ENCODE data around the gene SLC25A29.

Gene SLC25A29

DNA sequence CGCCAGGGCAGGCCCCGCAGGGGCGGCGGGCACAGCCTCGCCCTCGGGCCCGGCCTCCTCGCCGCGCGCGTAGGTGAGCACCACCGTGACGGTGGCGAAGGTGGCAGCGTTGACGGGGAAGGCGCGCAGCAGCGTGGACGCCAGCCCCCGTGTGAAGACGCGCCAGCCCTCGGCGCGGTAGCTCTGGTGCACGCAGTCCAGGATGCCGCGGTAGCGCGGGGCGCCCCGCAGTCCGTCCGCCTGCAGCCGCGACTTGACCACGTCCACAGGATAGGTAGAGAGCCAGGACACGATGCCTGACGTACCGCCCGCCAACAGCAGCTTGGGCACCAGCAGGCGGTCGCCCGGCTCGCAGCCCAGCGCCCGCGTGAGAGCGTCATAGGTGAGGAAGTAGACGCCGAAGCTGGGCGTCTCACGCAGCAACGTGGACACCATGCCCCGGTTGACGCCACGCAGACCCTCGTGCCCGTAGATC lies 13.9 kb downstream of the SLC25A29 start (continued):
- TF ChIP-seq REPIN1 (tag by site-specific recombination; IDR thresholded peaks at IDR 0.05; ENCODE audit: low read depth), result no peak
- no peak for TF ChIP-seq YY1 (tag by site-specific recombination; IDR thresholded peaks at IDR 0.05)
- no peak for TF ChIP-seq ZFP37 (tag by site-specific recombination; IDR thresholded peaks at IDR 0.05)
- TF ChIP-seq, protein P1, sequence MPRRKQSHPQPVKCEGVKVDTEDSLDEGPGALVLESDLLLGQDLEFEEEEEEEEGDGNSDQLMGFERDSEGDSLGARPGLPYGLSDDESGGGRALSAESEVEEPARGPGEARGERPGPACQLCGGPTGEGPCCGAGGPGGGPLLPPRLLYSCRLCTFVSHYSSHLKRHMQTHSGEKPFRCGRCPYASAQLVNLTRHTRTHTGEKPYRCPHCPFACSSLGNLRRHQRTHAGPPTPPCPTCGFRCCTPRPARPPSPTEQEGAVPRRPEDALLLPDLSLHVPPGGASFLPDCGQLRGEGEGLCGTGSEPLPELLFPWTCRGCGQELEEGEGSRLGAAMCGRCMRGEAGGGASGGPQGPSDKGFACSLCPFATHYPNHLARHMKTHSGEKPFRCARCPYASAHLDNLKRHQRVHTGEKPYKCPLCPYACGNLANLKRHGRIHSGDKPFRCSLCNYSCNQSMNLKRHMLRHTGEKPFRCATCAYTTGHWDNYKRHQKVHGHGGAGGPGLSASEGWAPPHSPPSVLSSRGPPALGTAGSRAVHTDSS (tag by site-specific recombination; IDR thresholded peaks at IDR 0.05), result no peak
- TF ChIP-seq ZNF830 (tag by site-specific recombination; IDR thresholded peaks at IDR 0.05; ENCODE audit: low read depth), result no peak
- no peak for TF ChIP-seq ZNF239 (tag by site-specific recombination; IDR thresholded peaks at IDR 0.05)

- ChIA-PET CTCF (interaction anchor here (0.7 kb wide), 1 partner anchor 11 kb away, joined by 5 read pairs; no protein-coding TSS in a partner anchor), POLR2A (no interaction called here)
- H3K9me3 ChIP-seq (ENCODE audit: control insufficient read depth, insufficient read depth, low read depth, low read length), result no peaks in the 10 kb centered on the region
- H3K36me3 ChIP-seq (ENCODE audit: control insufficient read depth in 2 of 2, insufficient read depth in 1 of 2, low read length in 2 of 2), result peaks cover 0 to 24% of the 10 kb centered on the region in 2 experiments; a peak in 2 of 3 replicates
- H3K4me3 ChIP-seq (ENCODE audit: low read depth, low read length), result no peak overlapping the region
- no peak overlapping the region for H3K27ac ChIP-seq (ENCODE audit: extremely low read depth, low read depth, low read length)
- no peaks in the 10 kb centered on the region for H3K4me1 ChIP-seq (ENCODE audit: control insufficient read depth, insufficient read depth, low read length)
- TF ChIP-seq PBX3 (CRISPR knock-in tag; IDR thresholded peaks at IDR 0.05) (no peak), ZNF561 (tag by site-specific recombination; IDR thresholded peaks at IDR 0.05; ENCODE audit: borderline replicate concordance) (no peak), TSHZ1 (tag by site-specific recombination; IDR thresholded peaks at IDR 0.05; ENCODE audit: borderline replicate concordance) (no peak), ZNF514 (tag by site-specific recombination; IDR thresholded peaks at IDR 0.05) (no peak), TCF7L2 (IDR thresholded peaks at IDR 0.05; ENCODE audit: borderline replicate concordance, low read depth, low read length) (no peak), ZXDB (tag by site-specific recombination; IDR thresholded peaks at IDR 0.05) (no peak), ZNF335 (tag by site-specific recombination; conservative IDR thresholded peaks at IDR 0.05) (no peak), ZNF549 (tag by site-specific recombination; IDR thresholded peaks at IDR 0.05) (no peak), GLIS1 (tag by site-specific recombination; IDR thresholded peaks at IDR 0.05) (peak; percentile 34; the same call in 1 of the 2 replicates), GLIS2 (tag by site-specific recombination; IDR thresholded peaks at IDR 0.05) (peak; percentile 56)
- TF ChIP-seq, protein P2, sequence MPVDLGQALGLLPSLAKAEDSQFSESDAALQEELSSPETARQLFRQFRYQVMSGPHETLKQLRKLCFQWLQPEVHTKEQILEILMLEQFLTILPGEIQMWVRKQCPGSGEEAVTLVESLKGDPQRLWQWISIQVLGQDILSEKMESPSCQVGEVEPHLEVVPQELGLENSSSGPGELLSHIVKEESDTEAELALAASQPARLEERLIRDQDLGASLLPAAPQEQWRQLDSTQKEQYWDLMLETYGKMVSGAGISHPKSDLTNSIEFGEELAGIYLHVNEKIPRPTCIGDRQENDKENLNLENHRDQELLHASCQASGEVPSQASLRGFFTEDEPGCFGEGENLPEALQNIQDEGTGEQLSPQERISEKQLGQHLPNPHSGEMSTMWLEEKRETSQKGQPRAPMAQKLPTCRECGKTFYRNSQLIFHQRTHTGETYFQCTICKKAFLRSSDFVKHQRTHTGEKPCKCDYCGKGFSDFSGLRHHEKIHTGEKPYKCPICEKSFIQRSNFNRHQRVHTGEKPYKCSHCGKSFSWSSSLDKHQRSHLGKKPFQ (tag by site-specific recombination; IDR thresholded peaks at IDR 0.05), result no peak
These were observed 14.8 kb downstream of the SLC25A29 start for GRCh38 chr14:100291305-100292075.
